Esophagus squamous epithelium (tissue), 4 donors: ENCODE data around the gene RBBP8.

ENCODE experiments used
- CTCF ChIP-seq, 6 experiments: fragments of 450-650 bp in 4 of 6; fragments of 200-600 bp in 2 of 6; sonication (generic) in 2 of 6; IDR thresholded peaks; one replicate each; pipeline ENCODE4 v1.5.1; 2016 to 2019; ENCODE audit warnings: antibody characterized with exemption in 6 of 6, mild to moderate bottlenecking in 4 of 6, moderate library complexity in 4 of 6
- POLR2A ChIP-seq, 4 donors: fragments of 450-650 bp; IDR thresholded peaks; one replicate each; pipeline ENCODE4 v1.6.1; 2017; ENCODE audit warnings: antibody characterized with exemption in 4 of 4, mild to moderate bottlenecking in 4 of 4, moderate library complexity in 3 of 4

- TF ChIP-seq CTCF (IDR thresholded peaks at IDR 0.05) (no peak), POLR2A (IDR thresholded peaks at IDR 0.05) (no peak)
Measured at GRCh38 chr18:22981274-22982133, 48.4 kb downstream of the RBBP8 start.
